Lower lobe of right lung (tissue), 2 donors: ENCODE results near the gene FCHSD1. TPM values are rescaled to one million over a fixed set of nuclear protein-coding genes. Genes with fewer than 3 reads are reported as not detected.
A peak's percentile ranks its signal among the peaks of the same experiment; 100 is the strongest.

Experiments used
- ATAC-seq, 2 donors: fragments of 200-7000 bp; cut with Tn5 transposase; one replicate each; pipeline ENCODE4 v1.9.1; 2020 to 2022; ENCODE audit warnings: mild to moderate bottlenecking in 2 of 2, moderate library complexity in 2 of 2
- DNase-seq: peaks from one replicate; pipeline ENCODE4 v3.0.0-alpha.2; 2020
- H3K27ac ChIP-seq: fragments of 200-600 bp; one replicate; pipeline ENCODE4 v1.8.0; 2022
- H3K27me3 ChIP-seq: fragments of 200-600 bp; one replicate; pipeline ENCODE4 v1.8.0; 2022; ENCODE audit warnings: low read depth
- H3K36me3 ChIP-seq: fragments of 200-600 bp; one replicate; pipeline ENCODE4 v1.8.0; 2022; ENCODE audit warnings: mild to moderate bottlenecking
- H3K4me1 ChIP-seq: fragments of 200-600 bp; one replicate; pipeline ENCODE4 v1.8.0; 2022
- H3K4me3 ChIP-seq: fragments of 200-600 bp; one replicate; pipeline ENCODE4 v1.8.0; 2022; ENCODE audit warnings: mild to moderate bottlenecking
- H3K9me3 ChIP-seq: fragments of 200-600 bp; one replicate; pipeline ENCODE4 v1.8.0; 2022
- CTCF ChIP-seq: fragments of 200-600 bp; IDR thresholded peaks from one replicate; pipeline ENCODE4 v1.8.0; 2022; ENCODE audit warnings: antibody characterized with exemption, mild to moderate bottlenecking
- intact Hi-C: fragments of 100-400 bp; cut with DNase I; formaldehyde crosslinking; loops from one replicate; pipeline ENCODE4 v1.11.0; 2022
- total RNA-seq: library from RNA; stranded (reverse); fragmentation: NEBNext Ultra II Directional; extraction: Animal tissue kit (Norgen Biotek cat#: 25700); gene quantifications from one replicate; pipeline ENCODE4 v1.2.1, GENCODE V29; 2021
- donor health status: DM: no; HTN: yes; CAD: no; lungs with severe emphysema.

Gene FCHSD1
- total RNA-seq, 1 donor from 2014 or later, result 20.4 TPM

- no peak for TF ChIP-seq CTCF
- DNase-seq (no peak), ATAC-seq (no peak)
- H3K4me3 ChIP-seq, result no peak overlapping the region
- H3K27ac ChIP-seq, result no peak overlapping the region
- no peaks in the 10 kb centered on the region for H3K27me3 ChIP-seq
- H3K9me3 ChIP-seq, result no peaks in the 10 kb centered on the region
- no peaks in the 10 kb centered on the region for H3K4me1 ChIP-seq
- intact Hi-C loops, result no loop called here
- peaks cover 39% of the 10 kb centered on the region for H3K36me3 ChIP-seq
Observed at GRCh38 chr5:141672071-141672840, 21.0 kb upstream of the FCHSD1 start.

GRCh38 chr5:141669520-141669919 lies 18.3 kb upstream of the FCHSD1 start:
- intact Hi-C loops, result no loop called here
- Histone ChIP-seq H3K36me3 (peaks cover 44% of the 10 kb centered on the region), H3K27me3 (no peaks in the 10 kb centered on the region), H3K4me3 (no peak overlapping the region), H3K4me1 (peaks cover 7% of the 10 kb centered on the region), H3K9me3 (no peaks in the 10 kb centered on the region), H3K27ac (no peak overlapping the region)
- TF ChIP-seq CTCF, result no peak
- no peak for ATAC-seq
- DNase-seq, result no peak

DNA sequence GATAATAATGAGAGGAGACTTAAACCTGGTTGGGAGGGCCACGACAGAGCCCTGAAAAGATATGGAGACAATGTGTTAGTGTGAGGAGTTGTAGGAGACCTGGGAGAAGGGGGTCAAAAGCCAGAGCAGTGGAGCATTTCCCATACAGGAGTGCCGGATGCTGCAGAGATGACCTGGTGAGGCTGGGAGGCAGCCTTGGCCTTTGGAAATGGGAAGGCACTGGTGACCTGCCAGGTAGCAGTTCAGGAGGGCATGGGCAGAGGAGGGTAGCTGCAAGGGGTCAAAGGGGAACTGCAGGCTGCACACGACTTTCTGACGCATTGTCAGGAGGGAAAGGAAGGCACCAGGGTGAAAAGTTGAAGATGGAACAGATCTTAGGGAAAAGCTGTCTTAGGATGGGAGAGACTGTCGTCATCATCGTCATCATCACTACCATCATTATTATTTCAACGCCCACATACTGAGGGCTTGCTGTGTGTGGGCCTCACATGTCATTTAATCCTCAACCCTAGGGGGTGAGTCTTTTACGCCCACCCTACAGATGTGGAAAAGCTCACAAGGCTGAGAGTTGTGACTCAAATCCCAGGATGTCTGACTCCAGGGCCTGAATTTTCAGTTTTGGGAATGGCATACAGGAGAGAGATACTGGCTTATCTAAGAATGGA lies 17.5 kb upstream of the FCHSD1 start:
- no peak for DNase-seq
- no peak for ATAC-seq
- TF ChIP-seq CTCF, result no peak

GRCh38 chr5:141665995-141666940 lies 15.1 kb upstream of the FCHSD1 start:
- Histone ChIP-seq H3K9me3 (no peaks in the 10 kb centered on the region), H3K4me3 (no peak overlapping the region), H3K27me3 (no peaks in the 10 kb centered on the region), H3K36me3 (peaks cover 57% of the 10 kb centered on the region), H3K4me1 (peaks cover 7% of the 10 kb centered on the region), H3K27ac (no peak overlapping the region)
- no peak for TF ChIP-seq CTCF
- DNase-seq (no peak), ATAC-seq (no peak)
- intact Hi-C loops, result no loop called here

More for the DNA sequence above, 17.5 kb upstream of the FCHSD1 start:
- Histone ChIP-seq H3K27ac (no peak overlapping the region), H3K4me3 (no peak overlapping the region), H3K27me3 (no peaks in the 10 kb centered on the region), H3K4me1 (peaks cover 7% of the 10 kb centered on the region), H3K9me3 (no peaks in the 10 kb centered on the region), H3K36me3 (peaks cover 52% of the 10 kb centered on the region)
- intact Hi-C loops, result no loop called here

GRCh38 chr5:141664733-141665461 lies 13.7 kb upstream of the FCHSD1 start:
- Histone ChIP-seq H3K27ac (no peak overlapping the region), H3K36me3 (peaks cover 52% of the 10 kb centered on the region), H3K4me1 (peaks cover 7% of the 10 kb centered on the region), H3K27me3 (no peaks in the 10 kb centered on the region), H3K9me3 (no peaks in the 10 kb centered on the region), H3K4me3 (no peak overlapping the region)
- ATAC-seq (peak; percentile 94 to 95), DNase-seq (peak; percentile 86)
- intact Hi-C loops, result no loop called here
- TF ChIP-seq CTCF, result peak; percentile 97
